Measurements from ENCODE around the gene TNKS1BP1. TPM values are rescaled to one million over a fixed set of nuclear protein-coding genes. Genes with fewer than 3 reads are reported as not detected.
"Not testable (repeated sequence)": the region's sequence is repeated elsewhere in the genome, so short reads cannot be mapped to it uniquely, and the experiment has no call there.

Gene TNKS1BP1
- polyA plus RNA-seq (ENCODE audit: low read depth in 6 of 6): 1 to 10 TPM in 5 of 6 donors, not detected in 1; 1.1 to 3.8 (median 2.9) TPM

- no peaks in the 10 kb centered on the region for H3K27me3 Mint-ChIP-seq
- peak; percentile 84 to 90 for ATAC-seq (ENCODE audit: low read depth in 2 of 2)
- H3K4me3 Mint-ChIP-seq: peak within 1 kb of the TSS; percentile 87 to 97 (median 93)
- no peaks in the 10 kb centered on the region for H3K9me3 Mint-ChIP-seq
- peak; percentile 85 for DNase-seq
- H3K27ac Mint-ChIP-seq: peak within 1 kb of the TSS; percentile 84 to 98 (median 95)
- H3K36me3 Mint-ChIP-seq: peaks cover 13 to 23% of the 10 kb centered on the region in 2 donors
- H3K4me1 Mint-ChIP-seq: peaks cover 15 to 34% (median 25%) of the 10 kb centered on the region in 3 donors
Observed at GRCh38 chr11:57324886-57325734, at the start of gene TNKS1BP1. TNKS1BP1 (minus strand) TSS chr11:57324952; CDS start chr11:57321885, 3,067 bp downstream.

- H3K4me1 Mint-ChIP-seq: peaks cover 0 to 7% (median 3%) of the 10 kb centered on the region in 3 donors
- no peak overlapping the region for H3K4me3 Mint-ChIP-seq
- ATAC-seq (ENCODE audit: low read depth in 2 of 2) (no peak), DNase-seq (no peak)
- H3K36me3 Mint-ChIP-seq: no peaks in the 10 kb centered on the region
- peaks cover 12 to 21% (median 20%) of the 10 kb centered on the region in 3 donors for H3K27me3 Mint-ChIP-seq
- H3K27ac Mint-ChIP-seq: peak overlapping the region in 1 of 6 donors; percentile 0
- peaks cover 0 to 2% (median 0%) of the 10 kb centered on the region in 7 donors for H3K9me3 Mint-ChIP-seq
Observed at GRCh38 chr11:57373146-57373545, 48.4 kb upstream of the TNKS1BP1 start.

- Mint-ChIP-seq H3K9me3 (peaks cover 0 to 2% (median 0%) of the 10 kb centered on the region in 7 donors), H3K36me3 (no peaks in the 10 kb centered on the region), H3K4me1 (peaks cover 0 to 7% (median 3%) of the 10 kb centered on the region in 3 donors), H3K27me3 (peaks cover 0 to 20% (median 9%) of the 10 kb centered on the region in 3 donors), H3K4me3 (no peak overlapping the region), H3K27ac (no peak overlapping the region)
- ATAC-seq (ENCODE audit: low read depth in 2 of 2) (no peak), DNase-seq (no peak)
Observed at GRCh38 chr11:57370941-57371340, 46.2 kb upstream of the TNKS1BP1 start.

GRCh38 chr11:57370251-57370650 is 45.5 kb upstream of the TNKS1BP1 start:
- H3K36me3 Mint-ChIP-seq: no peaks in the 10 kb centered on the region
- peaks cover 0 to 2% (median 0%) of the 10 kb centered on the region in 7 donors for H3K9me3 Mint-ChIP-seq
- no peak overlapping the region for H3K4me3 Mint-ChIP-seq
- ATAC-seq (ENCODE audit: low read depth in 2 of 2): no peak
- peaks cover 0 to 7% (median 3%) of the 10 kb centered on the region in 3 donors for H3K4me1 Mint-ChIP-seq
- no peak for DNase-seq
- H3K27ac Mint-ChIP-seq: peak overlapping the region in 1 of 6 donors; percentile 33
- peaks cover 5 to 20% (median 9%) of the 10 kb centered on the region in 3 donors for H3K27me3 Mint-ChIP-seq

- Mint-ChIP-seq H3K27me3 (peaks cover 9 to 29% (median 18%) of the 10 kb centered on the region in 3 donors), H3K4me3 (no peak overlapping the region), H3K36me3 (no peaks in the 10 kb centered on the region), H3K4me1 (peaks cover 0 to 7% (median 3%) of the 10 kb centered on the region in 3 donors), H3K9me3 (peaks cover 0 to 2% (median 0%) of the 10 kb centered on the region in 7 donors), H3K27ac (no peak overlapping the region)
- no peak for ATAC-seq (ENCODE audit: low read depth in 2 of 2)
- DNase-seq: no peak
Observed at GRCh38 chr11:57368845-57369232, 44.1 kb upstream of the TNKS1BP1 start.

GRCh38 chr11:57368106-57368844 is 43.5 kb upstream of the TNKS1BP1 start:
- peaks cover 0 to 7% (median 3%) of the 10 kb centered on the region in 3 donors for H3K4me1 Mint-ChIP-seq
- peaks cover 0 to 2% (median 0%) of the 10 kb centered on the region in 7 donors for H3K9me3 Mint-ChIP-seq
- no peaks in the 10 kb centered on the region for H3K36me3 Mint-ChIP-seq
- DNase-seq (no peak), ATAC-seq (ENCODE audit: low read depth in 2 of 2) (peak in 1 of 2 donors; percentile 16)
- H3K4me3 Mint-ChIP-seq: no peak overlapping the region
- no peak overlapping the region for H3K27ac Mint-ChIP-seq
- H3K27me3 Mint-ChIP-seq: peaks cover 9 to 32% (median 19%) of the 10 kb centered on the region in 3 donors

- Mint-ChIP-seq H3K4me3 (no peak overlapping the region), H3K4me1 (peaks cover 0 to 3% (median 0%) of the 10 kb centered on the region in 3 donors), H3K36me3 (no peaks in the 10 kb centered on the region), H3K9me3 (no peaks in the 10 kb centered on the region), H3K27ac (no peak overlapping the region), H3K27me3 (peaks cover 11 to 42% (median 33%) of the 10 kb centered on the region in 3 donors)
- DNase-seq (no peak), ATAC-seq (ENCODE audit: low read depth in 2 of 2) (no peak)
Observed at GRCh38 chr11:57364851-57365660, 40.3 kb upstream of the TNKS1BP1 start.

GRCh38 chr11:57363131-57364080 is 38.7 kb upstream of the TNKS1BP1 start:
- Mint-ChIP-seq H3K9me3 (no peaks in the 10 kb centered on the region), H3K36me3 (no peaks in the 10 kb centered on the region), H3K27ac (no peak overlapping the region), H3K4me3 (no peak overlapping the region), H3K27me3 (peaks cover 11 to 35% (median 33%) of the 10 kb centered on the region in 3 donors), H3K4me1 (no peaks in the 10 kb centered on the region)
- ATAC-seq (ENCODE audit: low read depth in 2 of 2): no peak
- DNase-seq: no peak

- no peaks in the 10 kb centered on the region for H3K9me3 Mint-ChIP-seq
- H3K27ac Mint-ChIP-seq: peak overlapping the region in 2 of 6 donors; percentile 3 to 5
- H3K4me3 Mint-ChIP-seq: no peak overlapping the region
Observed at GRCh38 chr11:57361926-57362325, 37.2 kb upstream of the TNKS1BP1 start.

GRCh38 chr11:57361420-57361819 is 36.7 kb upstream of the TNKS1BP1 start:
- not testable (repeated sequence) for H3K4me1 Mint-ChIP-seq; H3K27ac Mint-ChIP-seq; H3K4me3 Mint-ChIP-seq; H3K9me3 Mint-ChIP-seq; ATAC-seq (ENCODE audit: low read depth in 2 of 2); DNase-seq; H3K36me3 Mint-ChIP-seq
- peaks cover 16 to 33% (median 22%) of the 10 kb centered on the region in 3 donors for H3K27me3 Mint-ChIP-seq

More at GRCh38 chr11:57361926-57362325, 37.2 kb upstream of the TNKS1BP1 start:
- DNase-seq (no peak), ATAC-seq (ENCODE audit: low read depth in 2 of 2) (no peak)
- H3K27me3 Mint-ChIP-seq: peaks cover 11 to 33% (median 27%) of the 10 kb centered on the region in 3 donors
- no peaks in the 10 kb centered on the region for H3K4me1 Mint-ChIP-seq
- H3K36me3 Mint-ChIP-seq: no peaks in the 10 kb centered on the region

- no peak for ATAC-seq (ENCODE audit: low read depth in 2 of 2)
- H3K36me3 Mint-ChIP-seq: no peaks in the 10 kb centered on the region
Observed at GRCh38 chr11:57360991-57361390, 36.2 kb upstream of the TNKS1BP1 start.

More at GRCh38 chr11:57360991-57361390, 36.2 kb upstream of the TNKS1BP1 start:
- Mint-ChIP-seq H3K4me1 (peaks cover 0 to 2% (median 0%) of the 10 kb centered on the region in 3 donors), H3K27me3 (peaks cover 21 to 33% (median 22%) of the 10 kb centered on the region in 3 donors), H3K27ac (no peak overlapping the region), H3K9me3 (no peaks in the 10 kb centered on the region), H3K4me3 (no peak overlapping the region)
- no peak for DNase-seq
